Chondrocyte (in vitro differentiated cells): ENCODE measurements around the gene RFX4. TPM values are rescaled to one million over a fixed set of nuclear protein-coding genes. Genes with fewer than 3 reads are reported as not detected.

Experiments used
- DNase-seq: peaks from one replicate; pipeline ENCODE4 v3.0.0; 2021; ENCODE audit warnings: mixed read lengths, low spot score
- H3K27ac Mint-ChIP-seq: one replicate; pipeline ENCODE4 v1.8.0; 2021; ENCODE audit warnings: mild to moderate bottlenecking, moderate library complexity, mixed read lengths; ENCODE audit not compliant: unreplicated experiment
- H3K27me3 Mint-ChIP-seq: 2 replicates; pipeline ENCODE4 v1.8.0; 2021; ENCODE audit warnings: low read depth, mixed read lengths
- H3K36me3 Mint-ChIP-seq: 2 replicates; pipeline ENCODE4 v1.8.0; 2021; ENCODE audit warnings: low read depth, mixed read lengths
- H3K4me1 Mint-ChIP-seq: 2 replicates; pipeline ENCODE4 v1.8.0; 2021; ENCODE audit warnings: low read depth, mild to moderate bottlenecking, mixed read lengths
- H3K4me3 Mint-ChIP-seq: one replicate; pipeline ENCODE4 v1.8.0; 2021; ENCODE audit warnings: mild to moderate bottlenecking, moderate library complexity, mixed read lengths; ENCODE audit not compliant: unreplicated experiment
- H3K9me3 Mint-ChIP-seq: 2 replicates; pipeline ENCODE4 v1.8.0; 2021; ENCODE audit warnings: low read depth, mixed read lengths
- CTCF ChIP-seq: fragments of 200-600 bp; sonication (generic); IDR thresholded peaks from 2 replicates; pipeline ENCODE4 v1.5.0; 2021; ENCODE audit warnings: antibody characterized with exemption, mild to moderate bottlenecking, moderate library complexity
- total RNA-seq: library from RNA; stranded (reverse); gene quantifications from 3 replicates; pipeline ENCODE4 v1.2.1, GENCODE V29; 2021

The RFX4 gene
- total RNA-seq, 1 donor from 2014 or later = not detected

- no peak for TF ChIP-seq CTCF
- no peak overlapping the region for H3K4me3 Mint-ChIP-seq
These were observed 89.0 kb downstream of the RFX4 start for GRCh38 chr12:106671840-106672239.

GRCh38 chr12:106672314-106673025 is 89.7 kb downstream of the RFX4 start:
- Mint-ChIP-seq H3K4me3 (no peak overlapping the region), H3K36me3 (no peaks in the 10 kb centered on the region), H3K27ac (no peak overlapping the region), H3K27me3 (peaks cover 32% of the 10 kb centered on the region), H3K9me3 (no peaks in the 10 kb centered on the region), H3K4me1 (no peaks in the 10 kb centered on the region)
- DNase-seq = no peak
- TF ChIP-seq CTCF = no peak

More at GRCh38 chr12:106671840-106672239, 89.0 kb downstream of the RFX4 start:
- DNase-seq = no peak
- Mint-ChIP-seq H3K36me3 (no peaks in the 10 kb centered on the region), H3K27me3 (peaks cover 32% of the 10 kb centered on the region), H3K4me1 (no peaks in the 10 kb centered on the region), H3K27ac (no peak overlapping the region), H3K9me3 (no peaks in the 10 kb centered on the region)

GRCh38 chr12:106673141-106673540 is 90.3 kb downstream of the RFX4 start:
- no peaks in the 10 kb centered on the region for H3K9me3 Mint-ChIP-seq
- no peaks in the 10 kb centered on the region for H3K4me1 Mint-ChIP-seq
- peaks cover 32% of the 10 kb centered on the region for H3K27me3 Mint-ChIP-seq
- H3K36me3 Mint-ChIP-seq = no peaks in the 10 kb centered on the region
- no peak for DNase-seq
- no peak overlapping the region for H3K27ac Mint-ChIP-seq
- TF ChIP-seq CTCF = no peak
- no peak overlapping the region for H3K4me3 Mint-ChIP-seq

GRCh38 chr12:106675651-106676435 is 93.0 kb downstream of the RFX4 start:
- no peak overlapping the region for H3K27ac Mint-ChIP-seq
- no peaks in the 10 kb centered on the region for H3K9me3 Mint-ChIP-seq
- H3K4me3 Mint-ChIP-seq = no peak overlapping the region
- H3K4me1 Mint-ChIP-seq = no peaks in the 10 kb centered on the region
- DNase-seq = no peak
- H3K36me3 Mint-ChIP-seq = no peaks in the 10 kb centered on the region
- H3K27me3 Mint-ChIP-seq = peaks cover 23% of the 10 kb centered on the region
- TF ChIP-seq CTCF = no peak

- Mint-ChIP-seq H3K36me3 (no peaks in the 10 kb centered on the region), H3K27ac (no peak overlapping the region), H3K27me3 (no peaks in the 10 kb centered on the region), H3K9me3 (no peaks in the 10 kb centered on the region), H3K4me3 (no peak overlapping the region), H3K4me1 (no peaks in the 10 kb centered on the region)
- TF ChIP-seq CTCF = no peak
- DNase-seq = no peak
These were observed 96.8 kb downstream of the RFX4 start for GRCh38 chr12:106679574-106679973.
